SK-N-SH (cell line): Measurements from ENCODE around the gene RNF214. TPM values are rescaled to one million over a fixed set of nuclear protein-coding genes. Genes with fewer than 3 reads are reported as not detected.

Experiments
- CTCF ChIA-PET: fragments of 300-600, 350-600 bp; formaldehyde crosslinking; extraction: SDS; loops from one replicate; lab custom pipeline; 2021; lab: Yijun Ruan, JAX
- POLR2A ChIA-PET: fragments of 350-600 bp; sonication (Branson Sonifier 250); formaldehyde crosslinking; extraction: SDS; loops from one replicate; lab custom pipeline; 2020; ENCODE audit warnings: antibody characterized with exemption, inconsistent platforms; lab: Yijun Ruan, JAX
- DNase-seq: peaks from one replicate; pipeline ENCODE4 v3.0.0; 2012
- H2AFZ ChIP-seq: fragments of 200-600 bp; sonication (generic); 2 replicates; pipeline ENCODE4 v1.8.1; 2016; ENCODE audit warnings: antibody characterized with exemption, mild to moderate bottlenecking, low read depth
- H3F3A ChIP-seq: fragments of 200-600 bp; sonication (generic); replicated peaks from 2 replicates; pipeline ENCODE3; 2016; ENCODE audit warnings: antibody characterized with exemption, mild to moderate bottlenecking; ENCODE audit not compliant: insufficient read depth
- H3K27ac ChIP-seq, 2 experiments: fragments of 200-500 bp in 1 of 2; fragments of 200-600 bp in 1 of 2; sonication (Bioruptor generic) in 1 of 2; sonication (generic), shearing (Covaris generic) in 1 of 2; 2 replicates each; pipeline versions ENCODE4 v1.5.1 to v1.6.1; 2014 to 2016; ENCODE audit warnings: low read depth in 2 of 2, inconsistent platforms in 1 of 2, low read length in 1 of 2, mild to moderate bottlenecking in 1 of 2, mixed read lengths in 1 of 2
- H3K27me3 ChIP-seq: fragments of 200-600 bp; sonication (generic), shearing (Covaris generic); 2 replicates; pipeline ENCODE4 v1.6.1; 2016; ENCODE audit warnings: mixed run types; ENCODE audit not compliant: insufficient read depth
- H3K36me3 ChIP-seq, 2 experiments: fragments of 200-500 bp in 1 of 2; fragments of 200-600 bp in 1 of 2; sonication (Bioruptor generic) in 1 of 2; sonication (generic) in 1 of 2; replicated peaks in 1 of 2; 2 replicates each; pipeline versions ENCODE3 to v1.5.1; 2014 to 2016; ENCODE audit warnings: low read length in 1 of 2, mild to moderate bottlenecking in 1 of 2; ENCODE audit not compliant: insufficient read depth in 2 of 2, control insufficient read depth in 1 of 2
- H3K4me1 ChIP-seq, 2 experiments: fragments of 200-500 bp in 1 of 2; fragments of 200-600 bp in 1 of 2; sonication (Bioruptor generic) in 1 of 2; sonication (generic), shearing (Covaris generic) in 1 of 2; 2 replicates each; pipeline versions ENCODE4 v1.5.1 to v1.6.1; 2014 to 2016; ENCODE audit warnings: low read depth in 1 of 2, low read length in 1 of 2, mixed run types in 1 of 2; ENCODE audit not compliant: insufficient read depth in 2 of 2, control insufficient read depth in 1 of 2
- H3K4me2 ChIP-seq: fragments of 200-600 bp; sonication (generic), shearing (Covaris generic); 2 replicates; pipeline ENCODE4 v1.6.1; 2017; ENCODE audit warnings: mixed run types
- H3K4me3 ChIP-seq, 2 experiments: fragments of 200-500 bp in 1 of 2; fragments of 200-600 bp in 1 of 2; sonication (Bioruptor generic) in 1 of 2; sonication (generic), shearing (Covaris generic) in 1 of 2; 2 replicates each; pipeline versions ENCODE4 v1.5.1 to v1.8.1; 2014 to 2016; ENCODE audit warnings: low read depth in 2 of 2, inconsistent platforms in 1 of 2, low read length in 1 of 2, mild to moderate bottlenecking in 1 of 2, mixed read lengths in 1 of 2, moderate library complexity in 1 of 2
- H3K79me2 ChIP-seq: fragments of 200-600 bp; sonication (generic); 2 replicates; pipeline ENCODE4 v1.8.1; 2017; ENCODE audit warnings: mild to moderate bottlenecking; ENCODE audit not compliant: insufficient read depth
- H3K9ac ChIP-seq: fragments of 200-600 bp; sonication (generic); 2 replicates; pipeline ENCODE4 v1.6.1; 2017; ENCODE audit warnings: mixed run types
- H3K9me2 ChIP-seq: fragments of 200-600 bp; sonication (generic); 2 replicates; pipeline ENCODE4 v1.6.1; 2017; ENCODE audit warnings: mixed run types
- H3K9me3 ChIP-seq: fragments of 200-600 bp; sonication (generic); 2 replicates; pipeline ENCODE4 v1.6.1; 2017; ENCODE audit warnings: mixed run types, mild to moderate bottlenecking, moderate library complexity
- H4K20me1 ChIP-seq: fragments of 200-600 bp; sonication (generic); 2 replicates; pipeline ENCODE4 v1.6.1; 2017; ENCODE audit warnings: mild to moderate bottlenecking, mixed run types; ENCODE audit not compliant: insufficient read depth
- CHD2 ChIP-seq: fragments of 150-350 bp; IDR thresholded peaks from 2 replicates; pipeline ENCODE4 v1.6.1; 2018; ENCODE audit warnings: low read length; ENCODE audit not compliant: partially characterized antibody
- ELF1 ChIP-seq: IDR thresholded peaks from 2 replicates; pipeline ENCODE4 v1.4.0; 2012
- EZH2phosphoT487 ChIP-seq: fragments of 200-600 bp; sonication (generic); IDR thresholded peaks from 2 replicates; pipeline ENCODE4 v1.6.1; 2017; ENCODE audit warnings: low read depth, mixed run types, mild to moderate bottlenecking, antibody characterized with exemption, moderate library complexity, borderline replicate concordance
- FOXJ3 ChIP-seq: sonication (generic); formaldehyde crosslinking; IDR thresholded peaks from 2 replicates; pipeline ENCODE4 v1.5.1; 2020; ENCODE audit warnings: mild to moderate bottlenecking, missing genetic modification reagents
- FOXM1 ChIP-seq: IDR thresholded peaks from 2 replicates; pipeline ENCODE4 v1.4.0; 2012; ENCODE audit warnings: low read depth, mild to moderate bottlenecking
- IRF3 ChIP-seq: fragments of 150-350 bp; IDR thresholded peaks from 2 replicates; pipeline ENCODE4 v1.6.1; 2016; ENCODE audit warnings: mild to moderate bottlenecking, low read depth, low read length
- JUND ChIP-seq: IDR thresholded peaks from 2 replicates; pipeline ENCODE4 v1.4.0; 2012
- MAX ChIP-seq: IDR thresholded peaks from 2 replicates; pipeline ENCODE4 v1.4.0; 2012; ENCODE audit warnings: low read depth
- NFIC ChIP-seq: IDR thresholded peaks from 2 replicates; pipeline ENCODE4 v1.4.0; 2012; ENCODE audit warnings: borderline replicate concordance
- NRF1 ChIP-seq: IDR thresholded peaks from 2 replicates; pipeline ENCODE4 v1.6.1; 2012; ENCODE audit warnings: low read depth, mild to moderate bottlenecking, low read length
- POLR2AphosphoS5 ChIP-seq: IDR thresholded peaks from 2 replicates; pipeline ENCODE4 v1.6.1; 2012; ENCODE audit warnings: low read depth, low read length
- RAD21 ChIP-seq: IDR thresholded peaks from 2 replicates; pipeline ENCODE4 v1.6.1; 2012; ENCODE audit warnings: mild to moderate bottlenecking, low read length
- RXRA ChIP-seq: IDR thresholded peaks from 2 replicates; pipeline ENCODE4 v1.4.0; 2012; ENCODE audit warnings: low read depth, mild to moderate bottlenecking, borderline replicate concordance
- SMC3 ChIP-seq: IDR thresholded peaks from 2 replicates; pipeline ENCODE4 v1.6.1; 2012; ENCODE audit warnings: low read depth, low read length, improper control_type of control experiment
- TAF1 ChIP-seq: IDR thresholded peaks from 2 replicates; pipeline ENCODE4 v1.6.1; 2012; ENCODE audit warnings: low read depth, mild to moderate bottlenecking, low read length, moderate library complexity, borderline replicate concordance
- USF2 ChIP-seq: fragments of 150-350 bp; IDR thresholded peaks from 2 replicates; pipeline ENCODE4 v1.6.1; 2017; ENCODE audit warnings: antibody characterized with exemption, low read length, low read depth, borderline replicate concordance
- YY1 ChIP-seq: IDR thresholded peaks from 2 replicates; pipeline ENCODE4 v1.4.0; 2012; ENCODE audit warnings: low read depth, mild to moderate bottlenecking
- ZBTB33 ChIP-seq: IDR thresholded peaks from 2 replicates; pipeline ENCODE4 v1.4.0; 2012; ENCODE audit warnings: low read depth, borderline replicate concordance
- WGBS: methylation state at CpG from one replicate; pipeline ENCODE4 v1.1.6; 2017; ENCODE audit warnings: low lambda C conversion rate; 5-methylcytosine and 5-hydroxymethylcytosine counted together
- polyA plus RNA-seq, 3 experiments: library from polyadenylated mRNA; depleted of rRNA; stranded (reverse); fragments of >200 nt; gene quantifications; 2 replicates each; pipeline ENCODE4 v1.2.3, GENCODE V29; 2012

RNF214 gene
- polyA plus RNA-seq, 1 of the 3 experiments (the other 2 are of a cell fraction), result 15.4 TPM

GRCh38 chr11:117286588-117286987, 54.1 kb downstream of the RNF214 start:
- no peaks in the 10 kb centered on the region for H3K79me2 ChIP-seq
- H3K9me2 ChIP-seq, result no peaks in the 10 kb centered on the region
- peaks cover 53 to 83% of the 10 kb centered on the region in 2 experiments for H3K36me3 ChIP-seq
- H4K20me1 ChIP-seq, result no peaks in the 10 kb centered on the region
- no peak for DNase-seq
- CTCF ChIA-PET, result interaction anchor here (1.1 to 1.3 kb wide), 2 partner anchors 23 to 521 kb away, joined by 4 read pairs; no protein-coding TSS in a partner anchor
- no peak overlapping the region for H3K4me2 ChIP-seq
- no peak for TF ChIP-seq RXRA
- no peak for TF ChIP-seq ZBTB33
- no peak for TF ChIP-seq FOXM1
- no peak for TF ChIP-seq USF2
- TF ChIP-seq ELF1, result no peak
- no peak for TF ChIP-seq EZH2phosphoT487
- no peak for TF ChIP-seq NFIC
- no peak for TF ChIP-seq YY1
- no peak for TF ChIP-seq FOXJ3
- TF ChIP-seq CHD2, result no peak
- no peak for TF ChIP-seq JUND
- no peak for TF ChIP-seq RAD21
- no peak for TF ChIP-seq NRF1
- TF ChIP-seq IRF3, result no peak
- no peak for TF ChIP-seq SMC3
- TF ChIP-seq POLR2AphosphoS5, result no peak
- no peak for TF ChIP-seq MAX
- TF ChIP-seq TAF1, result no peak
- TF ChIP-seq, all 33 proteins: peak for 0
- Histone ChIP-seq H3K4me3 (no peak overlapping the region), H2AFZ (no peak overlapping the region), H3K27me3 (no peaks in the 10 kb centered on the region), H3F3A (peaks cover 11% of the 10 kb centered on the region), H3K9me3 (no peaks in the 10 kb centered on the region), H3K27ac (no peak overlapping the region), H3K9ac (no peak overlapping the region), H3K4me1 (peaks cover 0 to 5% of the 10 kb centered on the region in 2 experiments; a peak in 1 of 4 replicates)
- POLR2A ChIA-PET, result no interaction called here
- 68% methylated on average over 2 of the region's 2 CpGs for WGBS
